ENCODE data around the gene SMIM32.

DNA sequence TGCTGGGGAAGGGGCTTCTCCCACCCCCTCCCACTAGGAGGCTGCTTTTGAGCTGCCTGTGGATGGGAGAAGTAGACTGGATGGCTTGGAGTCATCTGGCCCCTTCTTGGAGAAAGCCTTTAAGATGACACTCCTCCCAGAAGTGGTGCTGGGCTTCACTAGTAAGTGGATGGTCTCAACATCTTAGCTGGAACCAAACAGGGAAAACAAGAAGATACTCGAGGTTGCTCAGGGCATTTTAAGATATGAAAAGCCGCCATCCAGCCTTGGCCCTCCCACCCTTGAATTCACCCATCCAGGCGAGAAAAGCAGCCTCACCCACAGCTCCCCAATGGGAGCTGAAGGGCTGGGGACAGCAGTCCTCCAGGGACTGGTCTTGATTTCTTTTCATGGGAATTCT lies 7.8 kb upstream of the SMIM32 start:
- no peak for TF ChIP-seq NFRKB (IDR thresholded peaks at IDR 0.05)
- no peak for TF ChIP-seq HDGF (IDR thresholded peaks at IDR 0.05; ENCODE audit: borderline replicate concordance)
- TF ChIP-seq SUZ12 (IDR thresholded peaks at IDR 0.05): no peak
- TF ChIP-seq, protein P1, sequence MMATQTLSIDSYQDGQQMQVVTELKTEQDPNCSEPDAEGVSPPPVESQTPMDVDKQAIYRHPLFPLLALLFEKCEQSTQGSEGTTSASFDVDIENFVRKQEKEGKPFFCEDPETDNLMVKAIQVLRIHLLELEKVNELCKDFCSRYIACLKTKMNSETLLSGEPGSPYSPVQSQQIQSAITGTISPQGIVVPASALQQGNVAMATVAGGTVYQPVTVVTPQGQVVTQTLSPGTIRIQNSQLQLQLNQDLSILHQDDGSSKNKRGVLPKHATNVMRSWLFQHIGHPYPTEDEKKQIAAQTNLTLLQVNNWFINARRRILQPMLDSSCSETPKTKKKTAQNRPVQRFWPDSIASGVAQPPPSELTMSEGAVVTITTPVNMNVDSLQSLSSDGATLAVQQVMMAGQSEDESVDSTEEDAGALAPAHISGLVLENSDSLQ (IDR thresholded peaks at IDR 0.05): no peak
- no peak for TF ChIP-seq L3MBTL2 (conservative IDR thresholded peaks at IDR 0.05)
- no peak for TF ChIP-seq FOXA1 (IDR thresholded peaks at IDR 0.05)
- no peak for TF ChIP-seq TARDBP (IDR thresholded peaks at IDR 0.05)
- TF ChIP-seq BHLHE40 (IDR thresholded peaks at IDR 0.05; ENCODE audit: borderline replicate concordance): no peak

All from HEK293T (cell line).